ENCODE results near the gene ADH1B. TPM values are rescaled to one million over a fixed set of nuclear protein-coding genes. Genes with fewer than 3 reads are reported as not detected.

The ADH1B gene
- total and polyA plus RNA-seq, 12 donors = 12.6 to 257 (median 36.2) TPM

GRCh38 chr4:99275885-99276284 is 45.3 kb downstream of the ADH1B start:
- DNase-seq = no peak
- no peaks in the 10 kb centered on the region for H3K27me3 ChIP-seq
- H3K27ac ChIP-seq = peak overlapping the region in 1 of 10 donors; percentile 12
- H3K4me3 ChIP-seq = no peak overlapping the region
- ATAC-seq = peak in 1 of 8 donors; percentile 37
- TF ChIP-seq CTCF (IDR thresholded peaks at IDR 0.05) = no peak
- H3K4me1 ChIP-seq = peaks cover 0 to 4% (median 0%) of the 10 kb centered on the region in 9 donors
- peaks cover 0 to 6% (median 0%) of the 10 kb centered on the region in 11 donors for H3K9me3 ChIP-seq
- intact Hi-C loops (cut with DNase I) = no loop called here
- no peaks in the 10 kb centered on the region for H3K36me3 ChIP-seq
- WGBS, 2 donors = 74 to 75% methylated on average over 3 of the region's 3 CpGs

GRCh38 chr4:99275050-99275449 is 46.2 kb downstream of the ADH1B start:
- ATAC-seq (no peak), DNase-seq (no peak)
- intact Hi-C loops (cut with DNase I) = no loop called here
- peaks cover 0 to 10% (median 0%) of the 10 kb centered on the region in 11 donors for H3K9me3 ChIP-seq
- H3K4me3 ChIP-seq = no peak overlapping the region
- H3K4me1 ChIP-seq = peaks cover 0 to 4% (median 0%) of the 10 kb centered on the region in 9 donors
- H3K27me3 ChIP-seq = no peaks in the 10 kb centered on the region
- no peaks in the 10 kb centered on the region for H3K36me3 ChIP-seq
- no peak for TF ChIP-seq CTCF (IDR thresholded peaks at IDR 0.05)
- H3K27ac ChIP-seq = peak overlapping the region in 2 of 10 donors; percentile 0 to 47
- WGBS, 2 donors = 80 to 84% methylated on average over 5 of the region's 5 CpGs

GRCh38 chr4:99273704-99274103 is 47.5 kb downstream of the ADH1B start:
- no peaks in the 10 kb centered on the region for H3K4me1 ChIP-seq
- H3K27me3 ChIP-seq = no peaks in the 10 kb centered on the region
- ATAC-seq (peak in 7 of 8 donors; percentile 18 to 80 (median 55)), DNase-seq (peak in 1 of 2 donors; percentile 6)
- H3K27ac ChIP-seq = peak overlapping the region in 3 of 10 donors; percentile 10 to 33 (median 13)
- intact Hi-C loops (cut with DNase I) = no loop called here
- no peak overlapping the region for H3K4me3 ChIP-seq
- H3K9me3 ChIP-seq = peaks cover 0 to 10% (median 0%) of the 10 kb centered on the region in 11 donors
- 67 to 78% methylated on average over 2 of the region's 2 CpGs for WGBS, 2 donors
- no peaks in the 10 kb centered on the region for H3K36me3 ChIP-seq
- no peak for TF ChIP-seq CTCF (IDR thresholded peaks at IDR 0.05)

- DNase-seq = no peak
Observed at GRCh38 chr4:99264927-99265326, 56.3 kb downstream of the ADH1B start.

More at GRCh38 chr4:99264927-99265326, 56.3 kb downstream of the ADH1B start:
- Histone ChIP-seq H3K4me3 (no peak overlapping the region), H3K36me3 (no peaks in the 10 kb centered on the region), H3K4me1 (no peaks in the 10 kb centered on the region), H3K27ac (peak overlapping the region in 1 of 10 donors; percentile 1), H3K27me3 (no peaks in the 10 kb centered on the region), H3K9me3 (peaks cover 0 to 25% (median 0%) of the 10 kb centered on the region in 11 donors)
- intact Hi-C loops (cut with DNase I) = no loop called here
- TF ChIP-seq CTCF (IDR thresholded peaks at IDR 0.05) = no peak
- no peak for ATAC-seq

Other genes with a start within 250 kb of the ADH1B start
- gene ADH5, start 232.6 kb downstream of the ADH1B start, total RNA-seq = 100 to 1,000 TPM; 150 to 254 (median 204) TPM
- 100 to 1,000 TPM in 1 of 2 donors, 10 to 100 TPM in 1; 62.3 to 109 TPM for gene ADH5, start 232.6 kb downstream of the ADH1B start, polyA plus RNA-seq
- gene ADH4, start 177.1 kb downstream of the ADH1B start, total RNA-seq = not detected
- under 1 TPM in 1 of 2 donors, not detected in 1; 0.04 TPM for gene ADH4, start 177.1 kb downstream of the ADH1B start, polyA plus RNA-seq
- gene ADH6, start 102.2 kb downstream of the ADH1B start, total RNA-seq = under 1 TPM in 1 of 10 donors, not detected in 9; 0.08 TPM
- gene ADH6, start 102.2 kb downstream of the ADH1B start, polyA plus RNA-seq = not detected
- gene ADH1A, start 30.4 kb downstream of the ADH1B start, total RNA-seq = under 1 TPM in 4 of 10 donors, not detected in 6; 0.21 to 1.00 (median 0.78) TPM
- gene ADH1A, start 30.4 kb downstream of the ADH1B start, polyA plus RNA-seq = not detected
- 1 to 10 TPM in 9 of 10 donors, under 1 TPM in 1; 0.85 to 8.6 (median 2.1) TPM for gene ADH1C, start 31.3 kb upstream of the ADH1B start, total RNA-seq
- 1 to 10 TPM; 1.6 to 8.3 TPM for gene ADH1C, start 31.3 kb upstream of the ADH1B start, polyA plus RNA-seq
- not detected for gene ADH7, start 113.9 kb upstream of the ADH1B start, total RNA-seq
- gene ADH7, start 113.9 kb upstream of the ADH1B start, polyA plus RNA-seq = under 1 TPM in 1 of 2 donors, not detected in 1; 0.04 TPM
- gene C4orf17, start 189.6 kb upstream of the ADH1B start, total RNA-seq = not detected
- not detected for gene C4orf17, start 189.6 kb upstream of the ADH1B start, polyA plus RNA-seq
- 1 to 10 TPM; 2.8 to 5.0 (median 3.9) TPM for gene TRMT10A, start 242.6 kb upstream of the ADH1B start, total RNA-seq
- 1 to 10 TPM; 1.9 to 4.0 TPM for gene TRMT10A, start 242.6 kb upstream of the ADH1B start, polyA plus RNA-seq